ENCODE results near the gene ABI1.

Gene ABI1

GRCh38 chr10:26776258-26776657, 84.5 kb downstream of the ABI1 start:
- DNase-seq = no peak

DNA sequence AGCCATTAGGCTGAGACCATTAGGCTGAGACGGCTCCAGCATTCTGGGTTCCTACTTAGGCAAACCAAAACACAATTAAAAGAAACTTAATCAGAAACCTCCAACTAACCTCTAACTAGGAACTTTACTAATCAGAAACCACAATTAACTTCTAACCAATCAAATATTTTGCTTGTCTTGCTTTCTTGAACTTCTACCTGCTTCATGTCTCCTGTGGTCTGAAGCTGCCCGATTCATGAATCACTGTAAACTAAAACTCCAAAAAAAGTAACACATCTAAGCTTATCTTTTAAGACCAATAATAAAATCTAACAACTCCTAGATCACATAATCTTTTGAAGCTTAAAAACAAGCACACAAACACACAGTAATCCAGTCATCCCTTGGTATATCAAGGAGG, 87.1 kb downstream of the ABI1 start:
- DNase-seq = no peak

DNA sequence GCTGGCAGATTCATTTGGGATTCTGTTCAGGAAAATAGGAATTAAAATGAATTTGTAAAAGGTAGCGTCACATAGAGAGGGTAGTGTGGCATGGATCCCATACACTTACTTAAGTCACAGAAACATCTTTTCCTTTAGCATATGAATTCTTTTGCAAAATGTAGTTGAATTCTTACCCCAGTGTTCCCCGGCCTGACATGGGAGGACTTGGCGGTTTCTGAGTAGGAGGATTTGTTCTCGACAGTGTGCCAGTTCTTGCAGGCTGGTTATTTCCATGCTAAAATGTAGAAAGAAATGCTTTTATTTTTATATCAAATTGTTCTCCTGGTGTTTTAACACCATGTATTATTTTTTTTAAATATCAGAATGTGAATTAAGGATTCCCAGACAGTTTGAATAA, 90.7 kb downstream of the ABI1 start:
- DNase-seq = peak in 1 of 51 donors; percentile 45

DNA sequence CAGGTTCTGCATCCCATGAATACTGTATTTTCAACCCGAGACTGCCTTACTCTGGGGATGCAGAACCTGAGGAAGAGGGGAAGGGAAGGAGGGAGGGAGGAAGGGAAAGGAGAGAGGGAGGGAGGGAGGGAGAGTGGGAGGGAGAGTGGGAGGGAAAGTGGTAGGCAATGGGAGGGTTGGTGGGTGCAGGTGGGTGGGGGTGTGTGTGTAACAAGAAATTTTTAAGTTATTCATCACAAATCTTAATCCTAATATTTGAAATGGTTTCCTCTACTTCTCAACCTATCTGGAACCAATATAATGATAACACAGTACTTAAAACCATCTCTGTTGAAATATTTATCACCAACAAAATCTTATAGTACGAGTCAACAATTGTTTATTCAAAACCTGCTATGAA, 95.2 kb downstream of the ABI1 start:
- DNase-seq = no peak

- no peak for DNase-seq
Observed at GRCh38 chr10:26759008-26759407, 101.8 kb downstream of the ABI1 start.

- DNase-seq = no peak
Observed at GRCh38 chr10:26755443-26755903, 105.3 kb downstream of the ABI1 start.

DNA sequence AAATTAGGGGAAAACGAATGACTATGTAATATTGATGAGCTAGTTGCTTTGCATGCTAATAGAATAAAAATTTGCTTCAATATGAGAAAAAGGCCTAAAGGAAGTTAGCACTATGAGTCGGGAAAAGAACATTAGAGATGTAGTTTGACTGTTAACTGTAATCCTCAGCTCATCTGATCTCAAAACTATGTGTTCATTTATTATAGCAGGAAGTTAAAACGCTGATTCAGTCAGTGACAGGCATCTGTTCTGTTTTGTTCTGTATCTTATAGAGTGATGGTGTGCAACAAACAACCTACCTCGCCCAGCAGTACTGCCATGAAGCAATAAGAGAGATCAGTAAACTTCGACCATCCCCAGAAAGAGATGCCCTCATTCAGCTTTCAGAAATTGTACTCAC, 114.7 kb downstream of the ABI1 start:
- no peak for DNase-seq

- no peak for DNase-seq
Observed at GRCh38 chr10:26743841-26744240, 116.9 kb downstream of the ABI1 start.

GRCh38 chr10:26743091-26743490, 117.7 kb downstream of the ABI1 start:
- no peak for DNase-seq

GRCh38 chr10:26741368-26741767, 119.4 kb downstream of the ABI1 start:
- no peak for DNase-seq

- DNase-seq = no peak
Observed at GRCh38 chr10:26739071-26739631, 121.6 kb downstream of the ABI1 start.

- no peak for DNase-seq
Observed at GRCh38 chr10:26738301-26738911, 122.4 kb downstream of the ABI1 start.

GRCh38 chr10:26737730-26738129, 123.0 kb downstream of the ABI1 start:
- DNase-seq = peak in 15 of 51 donors; percentile 11 to 39 (median 21)

DNA sequence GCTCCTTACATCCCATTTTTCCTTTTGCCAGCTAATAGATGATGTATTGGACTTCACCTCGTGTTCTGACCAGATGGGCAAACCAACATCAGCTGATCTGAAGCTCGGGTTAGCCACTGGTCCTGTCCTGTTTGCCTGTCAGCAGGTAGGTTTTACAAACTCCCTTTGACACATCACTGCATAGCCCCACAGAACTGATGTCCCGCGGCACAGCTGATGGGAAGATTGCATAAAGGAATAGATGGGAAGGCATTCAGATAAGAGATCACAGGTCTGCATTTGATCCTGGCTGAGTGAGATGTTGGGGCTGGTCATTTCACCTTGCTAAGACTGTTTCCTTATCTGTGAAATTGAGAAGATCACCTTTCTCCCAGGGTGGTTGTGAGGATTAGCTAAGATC, 125.3 kb downstream of the ABI1 start:
- no peak for DNase-seq

DNA sequence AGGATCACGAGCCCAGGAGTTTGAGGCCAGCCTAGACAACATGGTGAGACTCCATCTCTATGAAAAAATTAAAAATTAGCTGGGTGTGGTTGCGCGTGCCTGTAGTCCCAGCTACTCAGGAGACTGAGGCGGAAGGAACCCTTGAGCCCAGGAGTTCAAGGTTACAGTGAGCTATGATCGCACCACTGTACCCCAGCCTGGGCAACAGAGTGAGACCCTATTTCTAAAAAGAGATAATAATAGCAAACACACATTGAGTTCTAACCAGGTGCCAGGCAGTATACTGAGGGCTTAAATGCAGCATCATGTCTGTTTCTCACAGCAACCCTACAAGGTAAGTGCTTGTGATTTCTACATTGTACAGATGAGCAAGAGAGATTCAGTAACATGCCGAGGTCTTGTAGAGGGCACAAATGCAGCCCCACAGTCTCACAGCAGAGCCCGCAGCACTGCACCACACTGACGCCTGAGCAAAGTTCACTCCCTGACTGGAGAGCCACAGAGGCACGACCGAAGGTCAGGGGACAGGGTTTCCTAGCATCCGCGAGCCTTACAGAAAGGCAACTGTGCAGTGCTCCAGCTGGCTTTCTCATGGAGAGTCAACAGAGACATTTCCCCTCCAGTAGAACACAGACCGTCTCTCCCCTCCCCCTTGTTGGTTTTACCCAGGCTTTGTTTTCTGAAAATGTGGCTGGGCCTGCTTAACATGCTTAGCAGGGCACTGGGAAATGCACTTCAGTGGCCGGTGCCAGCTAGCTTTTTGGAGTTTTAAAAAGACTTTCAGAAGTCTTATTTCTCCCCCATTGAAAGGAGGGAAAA, 126.8 kb downstream of the ABI1 start:
- DNase-seq = peak in 32 of 51 donors; percentile 5 to 78 (median 44)

DNA sequence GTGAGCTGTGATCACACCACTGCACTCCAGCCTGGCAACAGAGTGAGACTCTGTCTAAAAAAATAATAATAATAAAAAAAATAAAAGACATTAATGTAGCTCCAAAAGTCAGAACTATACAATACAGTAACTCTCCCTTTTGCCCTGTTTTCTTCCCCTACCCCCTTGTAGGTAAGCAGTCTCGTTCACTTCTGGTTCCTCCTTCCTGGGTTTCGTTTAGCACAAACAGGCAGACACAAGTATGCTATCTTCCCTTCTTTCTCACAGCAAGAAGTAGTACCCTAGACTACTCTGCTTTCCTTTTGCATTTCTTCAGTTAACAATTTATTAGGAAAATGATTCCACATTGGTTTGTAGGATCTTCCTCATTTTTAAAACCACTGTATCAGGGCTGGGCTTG, 130.2 kb downstream of the ABI1 start:
- DNase-seq = peak in 1 of 51 donors; percentile 9

- DNase-seq = no peak
Observed at GRCh38 chr10:26729395-26729794, 131.4 kb downstream of the ABI1 start.

- DNase-seq = no peak
Observed at GRCh38 chr10:26728957-26729356, 131.8 kb downstream of the ABI1 start.

- no peak for DNase-seq
Observed at GRCh38 chr10:26727005-26727404, 133.8 kb downstream of the ABI1 start.

- peak in 34 of 51 donors; percentile 7 to 76 (median 44) for DNase-seq
Observed at GRCh38 chr10:26725837-26726727, 134.7 kb downstream of the ABI1 start.

DNA sequence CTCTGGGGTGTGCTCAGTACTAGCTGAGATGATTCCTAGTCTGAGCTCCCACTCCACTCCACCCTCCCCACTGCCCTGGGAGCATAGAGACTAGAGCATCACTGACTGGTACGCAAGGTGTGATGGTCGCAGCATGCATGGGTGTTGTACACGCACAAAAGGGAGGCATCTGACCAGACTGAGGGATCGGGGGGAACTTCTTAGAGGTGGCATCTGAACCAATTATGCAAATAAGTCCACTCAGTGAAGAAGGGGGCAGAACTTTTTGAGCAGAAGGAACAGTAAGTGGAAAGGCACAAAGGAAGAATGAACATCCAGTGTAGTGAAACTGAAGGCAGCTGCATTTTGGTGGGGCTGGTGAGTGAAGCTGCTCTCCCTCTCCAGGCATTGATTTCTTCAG, 137.7 kb downstream of the ABI1 start:
- no peak for DNase-seq

DNA sequence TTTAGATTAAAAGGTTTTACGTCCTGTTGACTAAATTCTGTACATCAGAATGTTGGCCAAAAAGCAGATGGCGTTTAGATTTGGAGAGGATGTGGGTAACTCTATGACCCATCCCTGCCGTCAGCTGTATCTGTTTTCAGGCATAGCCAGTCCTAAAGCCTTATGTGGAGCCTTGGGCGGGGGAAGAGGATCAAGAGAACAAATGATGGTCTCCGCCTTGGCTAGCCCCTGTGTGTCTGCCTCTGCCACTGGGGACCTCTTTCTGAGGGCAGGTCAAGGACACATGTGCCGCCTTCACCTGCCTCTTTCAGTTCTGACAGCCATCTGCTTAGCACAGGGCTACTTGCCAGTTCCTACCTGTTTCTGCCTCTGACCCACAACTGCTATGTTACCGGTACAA, 139.2 kb downstream of the ABI1 start:
- DNase-seq = no peak

Measured in hypothalamus (tissue), 51 donors.